Lower leg skin (tissue), 3 donors: ENCODE results near the gene POMT1.

Source experiments
- POLR2A ChIP-seq, 2 donors: fragments of 450-650 bp; IDR thresholded peaks; one replicate each; pipeline ENCODE4 v1.6.1; 2016 to 2017; ENCODE audit warnings: antibody characterized with exemption in 2 of 2, mild to moderate bottlenecking in 1 of 2, moderate library complexity in 1 of 2
- TF ChIP-seq, protein P1 (sequence below), 3 donors: fragments of 450-650 bp; IDR thresholded peaks; one replicate each; pipeline ENCODE4 v1.5.1; 2016; ENCODE audit warnings: antibody characterized with exemption in 3 of 3, mild to moderate bottlenecking in 3 of 3, moderate library complexity in 2 of 3

DNA sequence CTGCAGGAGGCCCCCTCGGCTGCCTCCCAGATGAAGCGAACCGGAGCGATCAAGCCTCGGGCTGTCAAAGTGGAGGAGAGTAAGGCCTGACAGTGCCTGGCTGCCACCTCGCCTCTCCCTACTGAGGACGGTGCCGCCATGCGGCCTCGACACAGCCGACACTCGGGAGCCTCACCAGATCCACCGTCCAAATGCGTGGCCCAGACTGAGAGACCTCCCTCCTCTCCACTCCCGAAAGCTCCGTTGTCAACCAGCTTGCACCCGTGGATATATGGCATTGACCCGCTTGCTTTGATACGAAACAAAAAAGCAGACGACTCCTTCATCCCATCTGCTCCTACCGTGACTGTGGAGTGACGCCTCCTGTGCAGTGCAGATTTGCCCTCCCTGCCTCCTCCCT, 6.9 kb upstream of the POMT1 start:
- TF ChIP-seq, protein P1, sequence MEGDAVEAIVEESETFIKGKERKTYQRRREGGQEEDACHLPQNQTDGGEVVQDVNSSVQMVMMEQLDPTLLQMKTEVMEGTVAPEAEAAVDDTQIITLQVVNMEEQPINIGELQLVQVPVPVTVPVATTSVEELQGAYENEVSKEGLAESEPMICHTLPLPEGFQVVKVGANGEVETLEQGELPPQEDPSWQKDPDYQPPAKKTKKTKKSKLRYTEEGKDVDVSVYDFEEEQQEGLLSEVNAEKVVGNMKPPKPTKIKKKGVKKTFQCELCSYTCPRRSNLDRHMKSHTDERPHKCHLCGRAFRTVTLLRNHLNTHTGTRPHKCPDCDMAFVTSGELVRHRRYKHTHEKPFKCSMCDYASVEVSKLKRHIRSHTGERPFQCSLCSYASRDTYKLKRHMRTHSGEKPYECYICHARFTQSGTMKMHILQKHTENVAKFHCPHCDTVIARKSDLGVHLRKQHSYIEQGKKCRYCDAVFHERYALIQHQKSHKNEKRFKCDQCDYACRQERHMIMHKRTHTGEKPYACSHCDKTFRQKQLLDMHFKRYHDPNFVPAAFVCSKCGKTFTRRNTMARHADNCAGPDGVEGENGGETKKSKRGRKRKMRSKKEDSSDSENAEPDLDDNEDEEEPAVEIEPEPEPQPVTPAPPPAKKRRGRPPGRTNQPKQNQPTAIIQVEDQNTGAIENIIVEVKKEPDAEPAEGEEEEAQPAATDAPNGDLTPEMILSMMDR (IDR thresholded peaks at IDR 0.05) = no peak
- no peak for TF ChIP-seq POLR2A (IDR thresholded peaks at IDR 0.05)
